Hepatocyte (in vitro differentiated cells): ENCODE measurements around the gene TUBB6.

Experiments used
- CTCF ChIP-seq: fragments of 200-600 bp; sonication (generic); IDR thresholded peaks from 2 replicates; pipeline ENCODE4 v1.5.1; 2016; ENCODE audit warnings: antibody characterized with exemption, mild to moderate bottlenecking; ENCODE audit not compliant: poor library complexity
- EZH2 ChIP-seq: fragments of 200-600 bp; sonication (generic); IDR thresholded peaks from 2 replicates; pipeline ENCODE4 v1.6.1; 2016; ENCODE audit warnings: antibody characterized with exemption, mild to moderate bottlenecking, borderline replicate concordance
- EZH2phosphoT487 ChIP-seq: fragments of 200-600 bp; sonication (generic); IDR thresholded peaks from one replicate; pipeline ENCODE4 v1.6.1; 2018; ENCODE audit warnings: antibody characterized with exemption, mild to moderate bottlenecking, low read depth, moderate library complexity; ENCODE audit not compliant: unreplicated experiment, severe bottlenecking

GRCh38 chr18:12305211-12305610, 2.8 kb upstream of the TUBB6 start:
- TF ChIP-seq CTCF (no peak), EZH2phosphoT487 (no peak), EZH2 (no peak)
